ENCODE measurements around the gene PPIB. TPM values are rescaled to one million over a fixed set of nuclear protein-coding genes. Genes with fewer than 3 reads are reported as not detected.
A peak's percentile ranks its signal among the peaks of the same experiment; 100 is the strongest.

The PPIB gene
- total RNA-seq, 3 donors from 2014 or later (not counting 1 experiment from before 2014, with no cell fraction given): 234 to 298 (median 251) TPM

DNA sequence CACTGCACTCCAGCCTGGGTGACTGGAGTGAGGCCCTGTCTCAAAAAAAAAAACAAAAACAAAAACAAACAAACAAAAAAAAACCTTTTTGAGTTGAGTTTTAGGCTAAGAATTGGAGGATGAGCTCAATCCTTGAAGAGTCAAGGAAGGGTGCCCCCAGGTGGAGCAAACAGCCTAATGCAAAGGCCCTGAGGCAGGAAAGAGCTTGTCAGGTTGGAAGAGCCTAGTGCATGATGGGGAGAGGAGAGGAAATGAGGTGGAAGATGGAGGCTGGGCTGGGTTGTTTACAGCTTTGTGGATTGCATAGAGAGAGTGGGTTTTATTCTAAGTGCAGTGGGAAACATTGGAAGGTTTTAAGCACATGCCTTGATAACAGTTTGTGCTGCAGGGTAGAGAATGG lies 13.4 kb downstream of the PPIB start:
- Mint-ChIP-seq H3K27ac (no peak overlapping the region), H3K9me3 (no peaks in the 10 kb centered on the region), H3K4me3 (peak overlapping the region; percentile 30), H3K36me3 (no peaks in the 10 kb centered on the region), H3K27me3 (ENCODE audit: low read depth in 2 of 2) (peaks cover 6 to 7% of the 10 kb centered on the region in 2 donors), H3K4me1 (peaks cover 8 to 26% of the 10 kb centered on the region in 2 donors)
- DNase-seq (peak in 1 of 2 donors; percentile 37), ATAC-seq (no peak)
- no peak overlapping the region for H3K27ac ChIP-seq (ENCODE audit: low read length)
- peaks cover 12% of the 10 kb centered on the region for H3K27me3 ChIP-seq (ENCODE audit: control insufficient read depth, insufficient read depth, low read length)
- TF ChIP-seq, protein P1, sequence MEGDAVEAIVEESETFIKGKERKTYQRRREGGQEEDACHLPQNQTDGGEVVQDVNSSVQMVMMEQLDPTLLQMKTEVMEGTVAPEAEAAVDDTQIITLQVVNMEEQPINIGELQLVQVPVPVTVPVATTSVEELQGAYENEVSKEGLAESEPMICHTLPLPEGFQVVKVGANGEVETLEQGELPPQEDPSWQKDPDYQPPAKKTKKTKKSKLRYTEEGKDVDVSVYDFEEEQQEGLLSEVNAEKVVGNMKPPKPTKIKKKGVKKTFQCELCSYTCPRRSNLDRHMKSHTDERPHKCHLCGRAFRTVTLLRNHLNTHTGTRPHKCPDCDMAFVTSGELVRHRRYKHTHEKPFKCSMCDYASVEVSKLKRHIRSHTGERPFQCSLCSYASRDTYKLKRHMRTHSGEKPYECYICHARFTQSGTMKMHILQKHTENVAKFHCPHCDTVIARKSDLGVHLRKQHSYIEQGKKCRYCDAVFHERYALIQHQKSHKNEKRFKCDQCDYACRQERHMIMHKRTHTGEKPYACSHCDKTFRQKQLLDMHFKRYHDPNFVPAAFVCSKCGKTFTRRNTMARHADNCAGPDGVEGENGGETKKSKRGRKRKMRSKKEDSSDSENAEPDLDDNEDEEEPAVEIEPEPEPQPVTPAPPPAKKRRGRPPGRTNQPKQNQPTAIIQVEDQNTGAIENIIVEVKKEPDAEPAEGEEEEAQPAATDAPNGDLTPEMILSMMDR (IDR thresholded peaks at IDR 0.05): no peak
- no peaks in the 10 kb centered on the region for H3K9me3 ChIP-seq (ENCODE audit: control insufficient read depth, insufficient read depth, low read length)
- H3K36me3 ChIP-seq (ENCODE audit: control insufficient read depth, insufficient read depth, low read length): peaks cover 11% of the 10 kb centered on the region
- intact Hi-C loops (cut with micrococcal nuclease): no loop called here
- H3K4me3 ChIP-seq (ENCODE audit: low read length): no peak overlapping the region
- H3K4me1 ChIP-seq (ENCODE audit: control insufficient read depth, insufficient read depth, low read length): peaks cover 35% of the 10 kb centered on the region

DNA sequence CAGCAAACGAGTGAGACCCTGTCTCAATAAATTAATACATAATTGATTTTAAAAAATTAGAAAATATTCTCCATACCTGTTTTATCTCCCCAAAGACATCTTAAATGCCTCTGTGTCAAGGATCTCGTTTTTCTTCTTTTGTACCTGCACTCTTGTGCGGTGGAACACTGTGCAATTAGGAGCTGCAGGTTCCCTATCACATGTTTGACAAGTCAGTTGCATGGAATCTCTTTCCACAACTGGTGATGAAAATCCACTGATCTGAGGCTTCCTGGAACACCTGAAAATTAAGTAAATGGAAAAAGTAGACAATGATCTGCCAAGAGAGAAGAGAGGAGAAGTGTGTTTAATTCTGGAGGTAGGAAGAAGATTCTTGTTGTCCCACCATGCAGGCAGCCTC lies 14.2 kb downstream of the PPIB start:
- no peak overlapping the region for H3K27ac ChIP-seq (ENCODE audit: low read length)
- TF ChIP-seq, protein P1 (IDR thresholded peaks at IDR 0.05): no peak
- H3K27me3 ChIP-seq (ENCODE audit: control insufficient read depth, insufficient read depth, low read length): peaks cover 12% of the 10 kb centered on the region
- Mint-ChIP-seq H3K27me3 (ENCODE audit: low read depth in 2 of 2) (peaks cover 5 to 6% of the 10 kb centered on the region in 2 donors), H3K9me3 (no peaks in the 10 kb centered on the region), H3K4me1 (peaks cover 4 to 22% of the 10 kb centered on the region in 2 donors), H3K4me3 (no peak overlapping the region), H3K27ac (no peak overlapping the region), H3K36me3 (no peaks in the 10 kb centered on the region)
- intact Hi-C loops (cut with micrococcal nuclease): no loop called here
- H3K4me3 ChIP-seq (ENCODE audit: low read length): no peak overlapping the region
- WGBS (ENCODE audit: insufficient coverage): 93% methylated on average over 2 of the region's 3 CpGs
- peaks cover 8% of the 10 kb centered on the region for H3K36me3 ChIP-seq (ENCODE audit: control insufficient read depth, insufficient read depth, low read length)
- DNase-seq (no peak), ATAC-seq (no peak)
- no peaks in the 10 kb centered on the region for H3K9me3 ChIP-seq (ENCODE audit: control insufficient read depth, insufficient read depth, low read length)
- peaks cover 28% of the 10 kb centered on the region for H3K4me1 ChIP-seq (ENCODE audit: control insufficient read depth, insufficient read depth, low read length)

GRCh38 chr15:64148168-64148567 lies 14.7 kb downstream of the PPIB start:
- WGBS (ENCODE audit: insufficient coverage): 93% methylated on average over 7 of the region's 7 CpGs
- no peaks in the 10 kb centered on the region for H3K36me3 Mint-ChIP-seq

More at GRCh38 chr15:64148168-64148567, 14.7 kb downstream of the PPIB start:
- DNase-seq (no peak), ATAC-seq (no peak)
- no peak overlapping the region for H3K4me3 ChIP-seq (ENCODE audit: low read length)
- H3K36me3 ChIP-seq (ENCODE audit: control insufficient read depth, insufficient read depth, low read length): peaks cover 12% of the 10 kb centered on the region
- H3K27ac Mint-ChIP-seq: no peak overlapping the region
- peaks cover 24% of the 10 kb centered on the region for H3K4me1 ChIP-seq (ENCODE audit: control insufficient read depth, insufficient read depth, low read length)
- no peaks in the 10 kb centered on the region for H3K9me3 ChIP-seq (ENCODE audit: control insufficient read depth, insufficient read depth, low read length)
- no peak overlapping the region for H3K4me3 Mint-ChIP-seq
- peaks cover 1 to 3% of the 10 kb centered on the region in 2 donors for H3K27me3 Mint-ChIP-seq (ENCODE audit: low read depth in 2 of 2)
- H3K27ac ChIP-seq (ENCODE audit: low read length): no peak overlapping the region
- peaks cover 12% of the 10 kb centered on the region for H3K27me3 ChIP-seq (ENCODE audit: control insufficient read depth, insufficient read depth, low read length)
- intact Hi-C loops (cut with micrococcal nuclease): no loop called here
- H3K4me1 Mint-ChIP-seq: peaks cover under 1 to 18% of the 10 kb centered on the region in 2 donors
- TF ChIP-seq, protein P1 (IDR thresholded peaks at IDR 0.05): no peak
- H3K9me3 Mint-ChIP-seq: no peaks in the 10 kb centered on the region

Data from natural killer cell (primary cell).